Fibroblast of skin of right biceps (primary cell): ENCODE data around the gene ANGPTL4.
"Not testable (repeated sequence)": the region's sequence is repeated elsewhere in the genome, so short reads cannot be mapped to it uniquely, and the experiment has no call there.

Experiments used
- DNase-seq: peaks from one replicate; pipeline ENCODE4 v3.0.0-alpha.2; 2013

The ANGPTL4 gene

DNA sequence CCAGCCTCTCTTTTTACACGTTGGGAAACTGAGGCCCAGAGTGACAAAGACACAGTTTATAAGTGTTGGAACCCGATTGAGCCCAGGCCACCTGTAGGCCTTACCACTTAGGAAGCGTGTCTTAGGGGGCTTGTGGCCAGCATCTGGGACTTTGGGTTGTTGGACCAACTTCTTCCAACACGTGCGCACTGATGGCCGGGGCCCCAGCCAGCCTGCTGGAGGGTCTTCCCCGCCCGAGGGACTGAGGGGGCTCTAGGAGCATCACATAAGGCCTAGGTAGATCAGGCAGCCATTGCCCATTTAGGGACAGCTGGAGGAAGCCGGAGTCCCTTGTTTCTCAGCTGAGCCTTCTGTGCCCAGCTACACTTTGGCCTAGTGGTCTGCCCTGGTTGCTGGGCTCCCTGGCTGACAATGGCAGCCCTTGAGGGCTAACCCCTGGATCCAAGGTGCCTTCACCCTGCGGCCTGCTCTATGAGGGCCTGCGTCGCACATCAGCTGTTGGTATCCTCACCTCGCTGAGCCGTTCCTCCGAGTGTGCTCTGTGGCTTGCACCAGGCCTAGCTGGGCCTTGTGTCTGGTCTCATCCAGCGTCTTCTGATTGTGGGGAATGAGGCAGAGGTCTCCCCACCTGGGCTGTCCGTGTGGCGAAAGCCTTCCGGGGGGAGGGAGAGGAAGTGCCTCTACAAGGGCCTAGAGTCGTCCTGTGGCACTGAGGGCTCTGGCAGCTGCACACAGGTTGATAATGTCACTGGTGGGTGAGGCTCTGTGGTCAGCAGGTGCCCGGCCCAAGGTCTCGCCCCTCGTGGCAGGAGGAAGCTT is 27.5 kb downstream of the ANGPTL4 start:
- DNase-seq: no peak

DNA sequence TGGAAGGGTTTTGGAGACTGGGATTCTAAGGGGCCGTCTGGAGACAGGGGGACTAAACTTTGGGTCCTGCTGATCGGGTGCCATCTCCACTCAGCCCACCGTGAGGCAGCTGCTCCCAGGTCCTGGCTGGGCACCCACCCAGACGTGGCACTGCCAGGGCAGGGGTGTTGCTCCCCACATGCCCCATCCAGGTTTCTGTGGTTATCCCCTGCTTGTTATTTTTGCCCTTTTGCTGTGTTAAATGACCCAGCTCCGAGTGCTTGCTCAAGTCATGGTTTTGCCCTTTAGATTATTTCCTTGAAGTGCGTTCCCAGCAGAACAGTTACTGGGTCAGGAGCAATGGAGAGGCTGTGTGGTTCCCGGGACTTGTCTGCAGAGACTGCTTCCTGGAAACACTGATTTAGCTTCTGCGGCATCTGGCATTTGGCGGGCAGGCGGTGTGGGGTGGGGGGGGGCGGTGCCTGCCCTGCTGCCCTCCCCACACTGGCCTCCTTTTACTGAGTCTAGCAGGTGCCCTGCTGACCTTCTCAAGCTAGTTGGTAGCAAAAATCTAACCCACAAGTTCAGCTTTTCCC is 28.1 kb downstream of the ANGPTL4 start:
- DNase-seq: no peak

GRCh38 chr19:8393192-8393870 is 29.4 kb downstream of the ANGPTL4 start:
- DNase-seq: no peak

GRCh38 chr19:8393871-8394250 is 29.9 kb downstream of the ANGPTL4 start:
- DNase-seq: no peak

- DNase-seq: no peak
Observed at GRCh38 chr19:8395621-8396082, 31.7 kb downstream of the ANGPTL4 start.

DNA sequence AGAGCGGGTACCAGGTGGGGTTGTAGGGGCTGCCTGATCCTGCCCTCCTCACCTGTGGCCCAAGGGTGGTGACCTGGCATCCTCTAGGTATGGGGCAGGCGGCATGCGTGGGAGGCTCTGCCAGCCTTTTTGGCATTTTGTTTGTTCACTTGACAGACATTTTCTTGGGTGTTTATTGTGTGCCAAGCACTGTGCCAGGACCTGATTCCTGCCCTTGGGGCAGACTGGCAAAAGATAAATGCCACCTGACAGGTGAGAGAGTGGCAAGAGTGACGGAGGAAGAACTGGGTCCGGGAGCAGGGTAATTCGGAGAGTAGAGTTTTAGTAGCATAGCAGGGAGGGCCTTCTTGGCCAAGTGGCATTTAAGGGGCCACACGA is 32.2 kb downstream of the ANGPTL4 start:
- DNase-seq: no peak

GRCh38 chr19:8396563-8397203 is 32.7 kb downstream of the ANGPTL4 start:
- DNase-seq: peak; percentile 55

- no peak for DNase-seq
Observed at GRCh38 chr19:8397271-8397670, 33.3 kb downstream of the ANGPTL4 start.

DNA sequence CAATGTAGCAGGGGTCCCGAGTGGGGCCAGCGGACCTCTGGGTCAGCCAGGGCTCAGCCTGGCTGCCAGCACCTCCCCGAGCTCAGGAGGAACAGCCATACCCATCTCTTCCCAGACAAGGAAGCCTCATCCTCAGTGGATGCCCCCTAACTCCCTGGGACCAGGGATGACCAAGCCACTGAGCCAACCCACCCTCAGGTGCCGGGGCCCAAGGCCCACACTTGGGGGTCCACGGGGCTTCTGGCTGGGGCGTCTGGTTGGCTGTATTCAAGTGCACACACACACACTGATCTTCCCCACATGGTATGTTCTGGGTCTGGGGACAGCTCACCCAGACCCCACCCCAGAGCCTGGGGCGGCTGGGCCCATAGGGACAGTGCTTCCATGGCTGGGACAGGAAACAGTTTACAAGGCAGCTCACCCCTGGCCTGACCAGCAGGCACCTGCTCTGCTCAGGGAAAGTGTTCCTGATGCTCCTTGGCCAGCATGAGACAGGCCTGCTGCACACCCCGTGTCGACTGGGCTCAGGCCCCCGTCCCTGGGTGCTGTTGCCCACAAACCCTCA is 33.9 kb downstream of the ANGPTL4 start:
- no peak for DNase-seq

DNA sequence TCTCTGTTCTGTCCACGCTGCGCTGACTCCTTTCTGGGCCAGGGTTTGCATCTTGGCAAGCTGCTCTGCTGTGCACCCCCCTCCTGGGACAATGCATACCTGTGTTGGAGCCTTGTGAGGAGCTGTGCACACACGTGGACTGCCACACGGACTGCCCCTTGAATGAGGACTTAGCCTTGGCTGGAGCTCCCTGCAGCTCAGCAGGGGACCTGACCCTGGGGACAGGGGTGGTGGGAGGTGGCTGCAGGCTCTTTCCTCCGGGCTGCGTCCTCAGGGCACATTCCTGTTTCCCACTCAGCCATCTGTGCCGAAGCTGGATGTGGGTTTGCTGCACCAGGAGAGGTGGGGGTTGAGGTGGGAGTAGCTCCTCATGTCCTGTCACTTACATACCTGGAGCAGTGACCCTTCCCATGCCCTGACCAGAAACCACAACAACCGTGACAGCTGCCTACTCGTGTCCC is 34.4 kb downstream of the ANGPTL4 start:
- no peak for DNase-seq

GRCh38 chr19:8399681-8400188 is 35.8 kb downstream of the ANGPTL4 start:
- DNase-seq: no peak

DNA sequence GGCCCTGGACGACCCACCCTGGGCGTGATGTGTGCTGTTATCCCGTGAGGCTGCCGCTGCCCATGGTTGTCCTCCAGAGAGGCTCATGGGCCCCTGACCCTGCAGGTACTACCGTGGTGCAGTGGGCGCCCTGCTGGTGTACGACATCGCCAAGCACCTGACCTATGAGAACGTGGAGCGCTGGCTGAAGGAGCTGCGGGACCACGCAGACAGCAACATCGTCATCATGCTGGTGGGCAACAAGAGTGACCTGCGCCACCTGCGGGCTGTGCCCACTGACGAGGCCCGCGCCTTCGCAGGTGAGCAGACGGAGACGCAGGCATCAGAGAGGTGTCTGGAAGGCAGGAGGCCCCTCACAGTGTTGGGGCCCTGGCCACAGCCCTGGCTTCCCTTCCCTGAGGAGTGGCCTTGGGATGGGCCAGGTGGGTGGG is 38.0 kb downstream of the ANGPTL4 start:
- no peak for DNase-seq

- DNase-seq: no peak
Observed at GRCh38 chr19:8403098-8403819, 39.3 kb downstream of the ANGPTL4 start.

DNA sequence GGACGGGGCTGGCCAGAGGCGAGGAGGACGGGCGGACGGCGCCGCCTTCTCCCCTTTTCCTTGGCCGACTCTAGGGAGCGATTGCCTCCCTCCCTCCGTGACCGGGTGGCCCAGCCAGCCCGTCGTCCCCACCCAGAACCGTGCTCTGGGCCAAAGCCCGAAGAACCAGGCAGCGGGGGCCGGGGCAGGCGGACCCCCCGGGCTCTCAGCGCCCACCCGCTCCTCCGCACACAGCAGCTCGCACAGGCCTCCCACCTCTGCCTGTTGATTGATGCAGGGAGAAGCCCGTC is 39.8 kb downstream of the ANGPTL4 start:
- DNase-seq: no peak

DNA sequence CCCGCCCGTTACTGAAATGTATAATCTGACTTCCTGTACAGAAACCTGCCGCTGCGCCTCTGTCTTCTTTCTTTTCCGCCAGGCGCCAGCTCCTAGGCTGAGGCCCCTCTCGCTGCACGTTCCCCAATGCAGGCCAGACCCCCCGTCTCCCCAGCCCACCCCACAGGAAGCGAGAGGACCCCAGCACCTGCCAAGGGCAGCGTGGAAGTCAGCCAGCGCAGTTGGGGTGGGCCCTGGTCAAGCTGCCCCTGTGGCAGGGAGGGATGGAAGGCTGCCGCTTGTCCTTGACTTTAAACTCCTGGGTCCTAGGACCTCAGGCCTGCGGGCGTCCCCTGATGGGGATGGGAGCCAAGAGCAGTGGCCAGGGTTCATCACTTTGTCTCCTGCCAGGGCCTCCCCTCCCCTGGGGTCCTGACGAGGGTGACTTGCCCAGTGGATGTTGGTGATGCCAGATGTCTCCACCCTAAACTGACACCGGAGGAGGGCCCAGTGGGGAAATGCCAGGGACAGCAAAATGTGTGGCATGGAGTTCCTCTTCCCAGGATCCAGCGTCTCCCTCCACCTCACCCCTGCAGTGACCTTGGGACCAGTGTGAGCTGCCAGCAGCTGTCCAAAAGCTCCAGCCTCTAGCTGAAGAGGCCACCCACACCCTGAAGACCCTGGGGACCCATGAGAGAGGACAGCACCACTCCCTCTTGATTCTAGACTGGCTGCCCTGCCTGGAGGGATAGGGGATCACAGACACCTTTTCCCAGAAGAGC is 40.6 kb downstream of the ANGPTL4 start:
- DNase-seq: no peak

- DNase-seq: not testable (repeated sequence)
Observed at GRCh38 chr19:8410718-8411117, 46.8 kb downstream of the ANGPTL4 start.

DNA sequence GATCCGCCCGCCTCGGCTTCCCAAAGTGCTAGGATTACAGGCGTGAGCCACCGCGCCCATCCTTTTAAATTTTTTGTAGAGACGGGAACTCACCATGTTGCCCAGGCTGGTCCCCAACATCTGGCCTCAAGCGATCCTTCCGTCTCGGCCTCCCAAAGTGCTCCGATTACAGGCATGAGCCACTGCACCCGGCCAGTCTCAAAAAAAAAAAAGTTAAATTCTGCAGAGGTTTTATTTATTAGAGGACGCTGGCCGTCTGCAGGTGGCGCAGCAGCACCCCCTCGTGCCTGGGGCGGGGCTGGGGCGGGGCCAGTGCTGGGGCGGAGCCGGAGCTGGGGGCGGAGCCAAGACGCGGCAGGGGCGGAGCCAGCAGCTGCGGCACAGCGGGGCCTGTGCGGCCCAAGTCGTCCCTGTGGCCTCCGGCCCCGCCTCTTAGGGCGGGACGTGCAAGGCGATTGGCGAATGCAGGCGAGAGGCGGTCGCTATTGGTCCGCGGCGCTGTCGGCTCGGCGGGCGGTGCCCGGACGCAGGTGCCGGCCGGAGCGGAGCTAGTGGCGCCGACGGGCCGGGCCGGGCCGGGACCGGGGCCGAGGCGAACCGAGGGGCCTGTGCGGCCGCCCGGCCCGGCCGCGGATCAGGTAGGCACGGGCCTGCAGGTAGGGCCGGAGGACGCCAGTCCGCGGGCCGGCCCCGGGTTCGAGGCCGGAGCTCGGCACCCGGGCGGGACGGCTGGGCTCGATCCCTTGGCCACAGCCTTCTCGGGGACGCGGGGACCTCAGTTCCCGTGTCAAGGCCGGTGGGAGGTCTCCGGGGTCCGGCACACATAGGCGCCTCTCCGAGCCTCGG is 49.1 kb downstream of the ANGPTL4 start, which contains the start of gene MARCHF2:
MARCHF2 (plus strand) TSS at position 523 of the 846 bp plus-strand sequence. CDS start 8,536 bp downstream, outside the sequence.
- DNase-seq: peak; percentile 95

DNA sequence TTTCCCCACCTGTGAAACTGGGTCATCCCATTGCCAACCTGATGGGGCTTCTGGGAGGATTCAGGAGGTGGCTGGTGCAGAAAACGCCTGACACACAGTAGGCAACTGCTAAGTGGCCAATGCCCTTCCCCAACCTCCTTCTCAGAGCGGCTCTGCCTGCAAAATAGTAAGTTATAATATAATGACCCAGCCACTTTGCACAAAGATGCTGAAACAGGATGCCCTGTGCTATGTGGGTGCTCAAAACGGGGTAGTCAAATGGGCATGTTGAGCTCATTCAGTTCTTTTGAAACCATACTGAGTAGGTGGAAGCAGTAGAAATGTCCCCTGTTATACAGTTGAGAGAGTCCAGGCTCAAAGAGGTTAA is 49.7 kb downstream of the ANGPTL4 start:
- DNase-seq: no peak

- no peak for DNase-seq
Observed at GRCh38 chr19:8416796-8417195, 52.8 kb downstream of the ANGPTL4 start.
